GM18517 (cell line): ENCODE results near the gene LHX6.

ENCODE experiments used
- ATAC-seq: cut with Tn5 transposase; IDR thresholded peaks from one replicate; pipeline ENCODE4 v1.9.1; 2021; ENCODE audit warnings: mild to moderate bottlenecking, moderate library complexity; ENCODE audit not compliant: unreplicated experiment

LHX6 gene

DNA sequence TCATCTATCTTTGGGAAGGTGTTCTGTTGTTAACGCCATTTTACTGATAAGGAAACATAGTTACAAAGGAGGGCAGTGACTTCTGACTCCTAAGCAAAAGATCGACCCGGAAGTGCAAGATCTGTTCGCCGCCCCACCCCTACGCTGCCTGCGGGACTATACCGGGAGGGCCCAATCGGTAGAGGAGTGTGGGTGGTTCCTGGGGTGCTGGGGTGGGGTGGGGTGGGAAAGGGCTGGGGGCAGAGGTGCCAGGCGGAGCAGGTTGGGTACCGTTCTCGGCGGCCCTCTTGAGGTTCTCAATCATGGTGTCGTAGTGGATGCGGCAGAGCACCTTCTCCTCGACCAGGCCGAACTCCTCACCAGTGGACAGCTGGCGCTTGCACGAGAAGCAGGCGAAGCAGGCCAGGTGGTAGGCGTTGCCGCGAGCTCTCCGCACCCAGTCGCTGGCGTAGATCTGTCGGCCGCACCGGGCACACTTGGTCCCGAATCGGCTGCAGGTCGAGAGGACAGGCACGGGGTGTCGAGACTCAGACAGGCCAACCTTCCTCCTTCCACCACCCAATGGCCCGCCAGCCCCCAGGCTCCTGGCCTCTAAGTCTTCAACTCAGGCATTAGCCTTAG lies 11.8 kb downstream of the LHX6 start:
- no peak for ATAC-seq

DNA sequence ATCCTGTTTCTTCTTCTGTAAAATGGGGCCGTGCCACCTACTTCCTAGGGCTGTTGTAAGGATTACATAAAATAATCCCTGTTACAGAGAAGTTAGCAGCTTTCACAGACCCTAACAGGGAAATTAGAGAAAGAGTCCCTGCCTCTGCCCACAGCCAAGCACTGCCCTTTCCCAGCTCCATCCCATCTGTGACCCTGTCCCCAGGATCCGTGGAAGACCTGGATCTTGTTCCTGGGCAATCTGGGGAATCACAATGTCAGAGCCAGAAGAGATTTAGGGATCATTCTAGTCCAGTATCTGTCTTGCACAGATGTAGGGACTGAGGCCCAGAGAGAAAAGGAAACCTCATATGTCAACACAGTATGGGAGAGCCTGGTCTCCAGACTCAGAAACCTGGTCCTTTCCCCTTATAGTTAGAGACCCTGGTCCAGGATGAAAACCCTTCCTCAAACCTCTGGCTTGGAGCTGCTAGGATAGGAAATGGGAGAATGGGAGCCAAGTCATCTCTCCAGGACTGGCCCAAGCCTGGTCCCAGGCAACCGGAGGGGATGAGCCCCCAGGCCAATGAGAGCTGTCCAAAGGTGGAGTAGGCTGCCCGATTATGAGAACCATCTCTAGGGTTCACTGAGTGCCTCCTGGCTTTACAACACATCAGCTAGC lies 12.5 kb downstream of the LHX6 start:
- no peak for ATAC-seq

DNA sequence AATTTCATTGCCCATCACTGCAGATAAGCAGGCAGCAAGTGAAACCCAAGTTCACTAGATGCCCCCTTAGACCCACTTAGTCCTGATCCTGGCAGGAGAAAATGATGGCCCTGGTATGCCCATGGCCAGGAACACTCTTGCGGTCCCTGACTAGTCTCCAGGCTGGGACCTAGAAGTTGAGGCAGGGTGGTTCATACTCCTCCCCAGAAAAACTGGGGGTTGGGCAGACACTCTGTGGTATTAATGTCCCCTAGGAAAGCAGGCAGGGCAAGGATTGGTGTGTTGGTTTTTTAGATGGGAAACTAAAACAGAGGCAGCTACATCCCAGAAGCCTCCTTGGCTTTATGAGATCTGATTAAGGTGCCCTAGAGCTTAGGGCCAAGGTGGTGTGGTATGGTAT lies 13.1 kb downstream of the LHX6 start:
- ATAC-seq = no peak

DNA sequence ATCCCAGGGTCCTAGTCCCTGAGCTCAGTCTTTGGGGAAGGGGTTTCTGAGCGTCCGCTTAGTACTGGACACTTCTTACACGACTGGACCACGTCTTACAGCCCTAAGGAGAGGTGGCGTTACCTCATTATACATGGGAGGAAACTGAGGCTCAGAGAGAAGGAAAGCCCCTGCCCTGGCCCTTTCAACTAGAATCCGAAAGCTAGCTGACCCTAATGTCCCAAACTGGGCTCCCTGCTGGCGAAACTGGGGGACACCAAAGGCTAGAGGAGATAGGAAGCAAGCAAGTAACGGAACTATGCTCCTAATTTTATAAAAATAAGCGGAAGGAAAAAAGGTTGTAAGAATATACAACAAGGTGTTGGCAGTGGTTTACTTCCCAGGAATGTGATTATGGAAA lies 14.2 kb downstream of the LHX6 start:
- no peak for ATAC-seq

DNA sequence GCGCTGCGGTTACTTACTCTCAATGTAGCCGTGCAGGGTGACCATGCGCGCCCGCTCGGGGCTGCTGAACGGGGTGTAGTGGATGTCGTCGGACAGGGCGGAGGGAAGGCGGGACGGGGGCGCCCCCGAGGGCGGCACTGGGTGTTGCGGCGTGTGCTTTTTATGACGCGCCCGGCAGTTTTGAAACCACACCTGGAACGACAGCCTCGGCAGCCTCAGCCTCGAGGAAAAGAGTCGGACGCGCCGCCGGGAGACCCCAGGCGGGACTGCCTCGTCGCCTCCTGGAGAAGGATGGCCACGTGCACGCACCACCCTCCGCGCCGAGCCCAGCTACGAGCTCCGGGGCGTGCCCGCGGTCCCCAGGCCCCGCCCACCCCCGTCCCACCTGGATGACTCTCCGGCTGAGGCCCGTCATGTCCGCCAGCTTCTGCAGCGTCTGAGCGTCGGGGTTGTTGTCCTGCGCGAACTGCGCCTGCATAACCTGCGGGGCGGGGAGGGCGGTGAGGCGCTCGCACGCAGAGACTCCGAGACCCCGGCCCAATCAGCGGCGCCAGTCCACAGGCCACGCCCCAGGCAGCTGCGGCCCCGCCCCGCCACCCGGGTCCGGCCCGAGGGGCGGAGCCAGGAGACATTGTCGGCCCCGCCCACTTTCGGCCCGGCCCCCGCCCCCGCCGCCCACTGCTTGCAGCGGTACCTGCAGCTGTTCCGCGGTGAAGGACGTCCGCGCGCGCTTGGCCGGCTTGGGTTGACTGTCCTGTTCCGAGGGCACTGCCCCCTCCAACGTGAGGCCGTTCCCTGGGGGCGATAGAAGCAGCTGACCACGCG lies 15.0 kb downstream of the LHX6 start:
- no peak for ATAC-seq

DNA sequence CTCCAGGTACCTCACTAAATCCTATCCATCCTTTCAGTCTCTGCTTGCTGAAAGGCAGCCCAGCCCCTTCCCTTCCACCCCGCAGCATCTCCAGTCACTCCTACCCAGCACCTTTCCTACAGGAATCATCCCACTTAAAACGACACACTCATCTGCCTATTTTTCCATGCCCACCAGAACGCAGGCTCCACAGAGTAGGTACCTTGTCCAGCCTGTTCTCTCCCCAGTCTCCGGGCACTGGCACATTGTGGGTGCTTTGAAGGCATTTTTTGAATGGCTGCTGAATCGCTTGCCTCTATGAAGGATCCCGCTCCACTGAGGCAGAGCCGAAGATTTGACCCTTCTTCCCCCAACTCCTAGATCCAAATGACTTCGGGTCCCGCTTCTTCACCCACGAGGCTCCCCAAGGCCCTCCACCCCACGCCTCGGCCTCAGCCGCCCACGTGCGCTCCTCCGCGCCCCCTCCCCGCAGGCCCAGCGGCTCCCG lies 15.6 kb downstream of the LHX6 start:
- ATAC-seq = no peak

DNA sequence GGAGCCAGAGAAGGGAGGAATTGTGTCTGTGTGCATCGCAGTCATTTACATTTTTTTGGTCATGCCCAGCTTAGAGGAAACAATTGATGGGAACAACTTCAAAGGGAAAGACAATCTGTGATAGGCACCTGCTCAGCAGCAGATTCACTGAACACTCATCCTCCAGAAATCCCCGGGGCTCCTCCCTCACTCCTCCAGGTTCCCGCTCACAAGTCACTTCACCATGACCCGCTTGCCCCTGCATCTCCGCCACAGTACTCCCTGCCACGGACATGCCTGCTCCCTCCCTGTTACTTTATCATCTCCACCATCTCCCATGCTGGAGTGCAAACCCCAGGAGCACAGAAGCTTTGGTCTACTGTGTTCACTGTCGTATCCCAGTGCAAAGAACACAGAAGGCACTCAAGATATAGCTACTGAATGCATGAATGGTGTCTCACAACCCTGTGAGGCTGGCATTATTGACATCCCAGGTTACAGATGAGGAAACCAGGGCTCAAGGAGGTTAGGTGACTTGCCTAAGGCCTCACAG lies 16.2 kb downstream of the LHX6 start:
- ATAC-seq = no peak

DNA sequence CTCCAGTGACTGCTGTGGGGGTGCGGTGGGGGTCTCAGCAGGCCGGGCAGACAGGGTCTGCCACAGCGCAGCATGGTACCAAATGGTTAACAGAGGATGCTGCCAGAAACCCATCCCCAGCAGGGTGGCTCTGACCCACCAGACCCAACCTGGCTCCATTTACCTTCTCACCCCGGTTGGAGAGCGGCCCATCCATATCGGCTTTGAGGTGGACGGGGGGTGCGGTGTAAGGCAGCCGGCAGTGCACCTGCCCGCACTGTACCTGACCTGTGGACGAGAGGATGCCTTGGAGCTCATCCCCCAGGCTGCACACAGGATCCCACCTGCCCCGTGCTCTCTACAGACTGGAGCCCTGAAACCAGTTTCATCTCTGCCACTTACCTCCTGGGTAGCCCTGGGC lies 19.3 kb downstream of the LHX6 start:
- ATAC-seq = no peak

DNA sequence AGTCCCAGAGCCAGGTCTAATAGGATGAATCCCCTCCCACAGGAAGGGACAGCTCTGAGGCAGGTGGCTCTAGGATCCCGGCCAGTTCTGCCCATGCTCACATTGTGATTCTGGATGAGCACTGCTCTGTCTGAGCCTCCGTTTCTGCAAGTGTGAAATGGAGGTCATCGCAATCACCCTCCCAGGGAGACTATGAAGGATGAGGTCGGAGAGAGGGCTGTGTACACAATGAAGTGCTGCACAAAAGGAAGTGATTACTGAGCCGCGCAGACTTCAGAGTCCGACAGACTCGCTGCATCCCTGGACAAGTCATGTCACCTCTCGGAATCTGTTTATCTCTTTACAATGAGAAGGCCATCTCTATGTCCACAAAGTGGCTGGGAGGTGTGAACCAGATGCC lies 21.7 kb downstream of the LHX6 start:
- no peak for ATAC-seq

DNA sequence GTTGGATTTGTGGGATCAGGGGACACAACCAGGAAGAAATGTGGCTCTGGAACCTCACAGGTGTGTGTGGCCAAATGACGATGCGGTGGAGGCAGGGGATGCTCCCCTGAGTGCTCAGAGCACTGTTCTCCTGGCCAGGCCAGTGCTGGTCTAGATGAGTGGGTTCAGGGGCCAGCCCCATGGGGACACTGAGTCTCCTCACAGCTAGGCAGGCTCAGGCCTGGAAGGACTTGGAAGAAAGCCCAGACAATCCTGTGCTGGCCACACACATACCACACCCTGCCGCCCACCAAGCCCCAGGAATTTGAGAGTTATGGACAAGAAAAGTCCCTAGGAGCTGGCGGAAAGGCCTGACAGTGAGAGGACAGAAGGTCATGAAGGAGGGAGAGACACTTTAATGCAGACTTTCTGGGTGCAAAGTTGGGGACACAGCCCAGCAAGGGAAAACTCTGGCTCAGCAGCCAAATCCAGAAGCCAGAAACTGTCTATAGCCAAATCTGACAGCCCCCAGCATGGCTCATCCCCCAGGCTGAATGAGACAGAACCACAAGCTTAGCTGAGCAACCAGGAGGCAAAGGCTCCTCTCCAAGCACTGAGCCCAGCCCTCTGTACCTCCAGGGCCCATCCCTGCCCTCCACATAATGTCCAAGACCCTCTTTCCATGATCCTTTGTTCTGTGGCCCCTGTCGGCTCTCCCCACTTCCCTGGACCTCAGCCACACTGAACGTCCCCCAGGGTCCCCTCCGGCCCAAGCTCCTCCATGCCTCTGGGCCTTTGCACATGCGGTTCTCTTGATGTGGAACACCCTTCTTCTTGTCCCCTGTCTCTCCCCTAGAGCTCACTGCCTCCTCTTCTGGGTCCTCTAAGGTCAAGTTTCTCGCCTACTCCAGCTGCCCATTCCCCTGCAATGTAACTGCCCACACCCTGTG lies 22.4 kb downstream of the LHX6 start:
- no peak for ATAC-seq

DNA sequence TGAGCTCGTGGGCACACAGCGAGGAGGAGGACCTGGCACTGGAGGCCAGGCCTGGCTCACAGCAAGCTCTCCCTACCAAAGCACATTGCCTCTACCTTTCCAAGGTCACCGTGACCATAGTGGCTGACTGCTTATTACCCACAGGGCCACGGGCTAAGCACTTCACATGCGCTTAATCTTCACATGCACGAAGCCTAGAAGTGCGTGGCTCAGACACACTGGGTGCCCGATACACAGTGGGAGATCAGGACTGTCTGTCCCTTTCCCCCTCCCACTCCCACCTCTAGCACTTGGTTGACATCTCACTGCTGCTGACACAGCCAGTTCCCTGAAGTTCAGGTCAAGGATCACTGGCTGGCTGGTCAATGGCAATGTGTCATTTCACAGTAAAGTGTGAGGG lies 23.6 kb downstream of the LHX6 start:
- no peak for ATAC-seq

DNA sequence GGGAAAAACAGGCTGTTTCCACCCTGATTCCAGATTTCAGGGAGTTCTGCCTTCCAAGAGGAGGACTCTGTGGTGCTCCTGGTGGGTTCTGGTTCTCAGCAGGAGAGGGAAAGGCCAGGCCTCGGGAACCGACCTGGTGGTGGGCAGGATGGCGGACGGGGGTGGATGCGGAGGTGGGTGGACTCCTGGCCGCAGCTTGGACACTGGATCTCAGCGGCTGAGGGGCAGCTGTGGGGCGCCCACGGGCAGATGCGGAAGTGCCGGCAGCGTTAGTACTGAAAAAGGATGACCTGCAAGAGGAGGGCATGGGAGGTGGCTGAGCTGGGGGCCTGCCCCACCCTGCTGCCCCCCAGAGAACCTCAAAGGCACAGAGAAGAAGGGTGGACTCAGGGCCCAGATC lies 24.3 kb downstream of the LHX6 start:
- no peak for ATAC-seq

DNA sequence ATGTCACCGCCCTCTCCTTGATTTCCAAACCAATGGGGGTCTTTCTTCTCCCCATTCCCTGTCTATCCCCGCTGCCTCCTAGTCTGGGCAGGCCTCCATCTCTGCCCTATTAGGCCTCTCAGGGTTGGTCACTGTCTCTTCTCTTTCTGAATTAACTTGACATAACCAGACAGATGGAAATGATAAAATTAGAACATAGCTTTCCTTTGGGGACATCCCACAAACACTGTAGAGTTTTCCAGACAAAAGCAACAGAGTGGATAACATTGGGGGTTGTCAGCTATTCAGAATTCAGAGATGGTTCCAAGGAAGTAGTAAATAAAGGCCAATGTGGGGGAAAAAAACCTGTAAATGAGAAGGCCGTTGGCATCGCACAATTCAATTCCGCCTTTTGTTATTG lies 24.7 kb downstream of the LHX6 start:
- no peak for ATAC-seq

DNA sequence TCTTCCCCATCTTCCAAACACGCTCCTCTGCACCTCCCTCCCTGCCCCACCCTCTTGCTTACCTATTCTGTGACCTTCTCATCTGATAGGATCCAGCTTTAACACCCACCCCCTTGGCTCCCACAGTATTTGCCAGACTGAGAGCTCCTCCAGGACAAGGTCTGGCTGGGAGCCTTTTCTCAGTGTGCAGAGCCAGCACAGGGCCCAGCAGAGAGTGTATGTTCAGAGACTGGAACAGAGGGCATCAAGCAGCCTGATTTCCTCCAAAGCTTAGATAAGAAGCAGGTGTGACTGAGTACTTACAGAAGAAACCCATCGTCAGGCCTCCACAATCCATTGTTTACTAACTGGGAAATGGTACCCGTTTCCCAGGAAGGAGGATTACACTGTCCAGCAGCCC lies 26.6 kb downstream of the LHX6 start:
- no peak for ATAC-seq

DNA sequence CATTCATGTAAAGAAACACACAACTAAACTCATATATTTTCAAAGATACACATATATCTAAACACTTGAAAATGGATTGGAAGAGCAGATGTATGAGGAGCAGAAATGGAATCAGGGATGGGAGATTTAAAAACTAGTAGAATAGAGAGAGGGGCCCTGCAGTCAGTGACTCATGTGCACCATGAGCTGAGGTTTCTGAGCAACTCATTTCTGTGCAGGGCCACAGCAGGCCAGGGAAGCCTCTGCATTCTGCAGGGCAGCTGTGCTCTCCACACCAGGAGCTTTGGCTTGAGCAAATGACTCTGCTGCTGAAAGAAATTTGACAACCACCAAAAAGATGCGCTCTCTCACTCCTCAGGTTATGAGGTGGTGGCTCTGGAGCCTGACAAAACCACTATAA lies 27.1 kb downstream of the LHX6 start:
- ATAC-seq = no peak

DNA sequence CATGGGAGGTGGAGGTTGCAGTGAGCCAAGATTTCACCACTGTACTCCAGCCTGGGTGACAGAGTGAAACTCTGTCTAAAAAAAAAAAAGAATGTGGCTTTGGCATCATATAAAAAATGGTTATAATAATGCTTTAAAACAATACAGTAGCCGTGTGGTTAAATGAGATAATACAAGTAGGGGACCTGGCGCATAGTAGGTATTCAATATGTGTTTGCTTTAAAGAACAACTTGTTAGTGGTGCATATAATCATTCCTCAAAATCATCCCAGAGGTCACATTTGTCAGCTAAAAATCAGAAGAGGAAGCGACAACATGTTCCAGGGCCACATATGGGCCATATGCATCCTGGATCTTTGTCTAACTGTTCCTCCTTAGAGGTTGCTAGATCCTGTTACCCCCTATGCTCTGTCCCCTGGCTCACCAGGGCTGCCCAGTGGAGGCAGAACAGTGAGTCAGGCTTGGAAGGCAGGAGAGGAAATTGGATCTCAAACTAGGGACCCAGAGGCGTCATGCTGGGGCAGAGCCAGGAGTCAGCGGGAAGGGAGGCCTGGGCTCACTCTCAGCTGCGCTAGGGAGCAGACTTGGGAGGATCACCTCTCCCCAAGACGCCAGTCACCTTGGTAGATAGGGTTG lies 27.7 kb downstream of the LHX6 start:
- no peak for ATAC-seq

DNA sequence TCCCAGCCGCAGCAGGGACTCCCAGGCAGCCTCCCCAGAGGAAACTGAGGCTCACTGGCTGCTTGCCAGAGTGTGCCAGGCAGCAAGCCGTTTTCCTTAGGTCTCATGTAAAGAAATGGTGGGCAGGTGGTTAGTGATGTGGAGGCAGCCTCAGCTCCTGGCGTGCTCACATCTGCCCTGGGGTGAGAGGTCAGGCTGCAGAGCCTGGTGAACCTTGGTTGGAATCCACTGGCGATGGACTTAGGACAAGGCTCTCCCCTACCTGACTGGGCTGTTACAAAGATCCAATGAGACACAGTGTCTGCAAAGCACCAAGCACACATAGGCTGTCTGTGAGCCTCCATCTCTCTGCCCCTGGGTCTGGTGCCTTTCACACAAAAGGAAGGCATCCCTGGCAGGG lies 30.9 kb downstream of the LHX6 start:
- no peak for ATAC-seq

DNA sequence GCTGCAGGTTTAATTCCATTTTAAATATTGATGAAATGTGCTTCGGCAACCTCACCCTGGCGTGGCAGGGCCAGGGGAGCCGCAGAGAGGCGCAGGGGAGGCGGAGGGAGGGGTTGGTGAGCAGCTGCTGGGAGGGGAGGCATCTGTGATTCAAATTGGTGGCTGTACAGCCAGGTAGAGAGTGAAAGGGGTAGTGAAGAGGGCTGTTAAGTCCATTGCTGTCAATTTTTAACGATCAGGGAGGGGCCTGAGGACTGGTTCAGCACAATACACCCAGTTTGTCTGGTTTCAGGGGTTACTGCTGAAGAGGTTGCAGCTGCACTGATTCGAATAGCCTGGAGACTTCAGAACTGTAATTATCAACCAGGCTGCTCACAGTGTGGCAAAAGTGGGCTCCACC lies 31.3 kb downstream of the LHX6 start:
- ATAC-seq = no peak

DNA sequence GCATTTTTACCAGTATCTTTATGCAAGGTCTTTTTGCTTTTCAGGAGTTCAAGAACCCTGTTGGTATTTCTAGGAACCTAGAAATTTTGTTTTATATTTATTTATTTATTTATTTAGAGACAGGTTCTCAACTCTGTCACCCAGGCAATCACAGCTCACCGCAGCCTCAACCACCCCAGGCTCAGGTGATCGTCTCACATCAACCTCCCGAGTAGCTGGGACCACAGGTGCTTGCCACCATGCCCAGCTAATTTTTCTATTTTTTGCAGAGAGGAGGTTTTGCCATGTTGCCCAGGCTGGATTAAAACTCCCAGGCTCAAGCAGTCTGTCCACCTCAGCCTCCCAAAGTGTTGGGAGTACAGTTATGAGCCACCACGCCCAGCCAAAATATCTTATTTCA lies 32.9 kb downstream of the LHX6 start:
- ATAC-seq = no peak

DNA sequence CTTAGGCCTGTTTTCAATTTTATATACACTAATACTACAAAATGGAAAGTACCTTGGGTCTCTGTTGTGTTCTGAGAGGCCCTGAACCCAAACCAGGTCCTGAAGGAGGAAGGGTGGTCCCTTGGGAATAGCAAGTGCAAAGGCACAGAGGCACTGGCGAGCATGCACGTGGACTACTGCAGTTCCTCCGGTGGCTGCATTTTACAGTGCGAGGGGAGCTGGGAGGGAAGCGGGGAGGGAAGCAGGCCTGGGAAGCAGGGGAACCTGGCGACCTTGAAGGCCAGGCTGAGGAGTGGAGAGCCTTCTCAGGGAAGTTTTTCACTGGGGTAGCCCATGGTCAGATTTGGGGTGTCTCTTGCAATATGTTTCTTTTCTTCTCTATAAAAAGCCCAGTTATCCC lies 35.1 kb downstream of the LHX6 start:
- no peak for ATAC-seq
